COLO668 (cell line): ENCODE data around the gene STK17B.

Experiments
- DNase-seq: peaks from one replicate; lab custom pipeline; 2025; ENCODE audit not compliant: unreplicated experiment; lab: John Stamatoyannopoulos, UW

STK17B gene

DNA sequence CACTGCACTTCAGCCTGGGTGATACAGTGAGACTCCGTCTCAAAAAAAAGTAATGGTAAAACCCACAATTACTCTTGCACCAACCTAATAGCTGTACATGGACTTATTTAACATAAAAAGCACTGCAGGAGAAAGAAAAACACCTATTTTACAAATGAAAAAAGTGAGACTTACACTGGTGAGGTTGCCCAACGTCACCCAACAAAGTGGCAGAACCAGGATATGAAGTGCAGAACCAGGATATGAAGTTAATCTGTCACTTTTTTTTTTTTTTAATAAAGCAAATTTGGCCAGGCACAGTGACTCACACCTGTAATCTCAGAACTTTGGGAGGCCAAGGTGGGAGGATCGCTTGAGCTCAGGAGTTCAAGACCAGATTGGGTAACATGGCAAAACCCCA is 13.5 kb upstream of the STK17B start:
- DNase-seq: no peak

DNA sequence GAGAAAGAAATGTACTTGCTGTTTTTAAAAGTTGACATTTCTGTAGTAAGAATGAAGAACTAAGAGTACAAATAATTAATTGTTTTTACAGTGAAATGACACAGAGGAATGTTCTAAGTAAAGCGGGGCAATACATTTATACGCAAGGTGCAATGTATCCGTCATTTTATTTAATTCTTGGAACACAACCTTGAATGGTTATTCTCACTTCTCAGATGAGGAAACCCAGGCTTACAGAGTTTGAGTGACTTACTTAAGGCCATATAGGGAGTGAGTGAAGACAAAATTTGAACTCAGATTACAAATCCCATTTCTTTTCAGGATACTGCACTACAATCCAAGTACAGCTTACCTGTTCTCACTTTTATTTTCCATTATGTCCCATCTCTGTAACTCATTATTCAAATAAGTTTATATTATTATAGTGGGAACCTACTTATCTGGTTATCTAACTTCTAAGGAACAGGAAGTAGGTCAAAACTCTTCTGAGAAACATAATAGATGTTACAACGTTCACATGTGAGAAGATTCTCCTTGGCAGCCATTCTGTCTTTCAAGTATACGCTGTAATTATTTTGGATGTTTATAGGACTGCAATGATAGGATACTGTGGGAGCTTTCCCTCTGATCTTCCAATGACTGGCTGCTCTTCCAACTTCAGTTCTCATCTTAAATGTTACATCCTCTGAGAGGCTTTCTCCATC is 12.3 kb upstream of the STK17B start:
- no peak for DNase-seq

DNA sequence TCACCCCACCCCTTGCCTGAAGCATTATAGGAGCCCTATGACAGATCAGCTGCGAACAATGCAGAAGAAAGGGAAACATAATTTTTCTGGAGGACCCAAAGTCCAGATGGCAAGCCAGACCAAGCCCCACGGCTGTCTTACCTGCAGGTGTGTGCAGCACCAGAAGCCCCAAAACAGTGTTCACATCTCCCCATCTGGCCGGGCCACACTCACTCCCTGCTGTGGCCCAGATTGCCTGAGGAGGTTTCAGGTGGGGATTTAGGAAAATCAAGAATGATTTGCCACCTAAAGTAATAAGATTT is 11.7 kb upstream of the STK17B start:
- DNase-seq: no peak

DNA sequence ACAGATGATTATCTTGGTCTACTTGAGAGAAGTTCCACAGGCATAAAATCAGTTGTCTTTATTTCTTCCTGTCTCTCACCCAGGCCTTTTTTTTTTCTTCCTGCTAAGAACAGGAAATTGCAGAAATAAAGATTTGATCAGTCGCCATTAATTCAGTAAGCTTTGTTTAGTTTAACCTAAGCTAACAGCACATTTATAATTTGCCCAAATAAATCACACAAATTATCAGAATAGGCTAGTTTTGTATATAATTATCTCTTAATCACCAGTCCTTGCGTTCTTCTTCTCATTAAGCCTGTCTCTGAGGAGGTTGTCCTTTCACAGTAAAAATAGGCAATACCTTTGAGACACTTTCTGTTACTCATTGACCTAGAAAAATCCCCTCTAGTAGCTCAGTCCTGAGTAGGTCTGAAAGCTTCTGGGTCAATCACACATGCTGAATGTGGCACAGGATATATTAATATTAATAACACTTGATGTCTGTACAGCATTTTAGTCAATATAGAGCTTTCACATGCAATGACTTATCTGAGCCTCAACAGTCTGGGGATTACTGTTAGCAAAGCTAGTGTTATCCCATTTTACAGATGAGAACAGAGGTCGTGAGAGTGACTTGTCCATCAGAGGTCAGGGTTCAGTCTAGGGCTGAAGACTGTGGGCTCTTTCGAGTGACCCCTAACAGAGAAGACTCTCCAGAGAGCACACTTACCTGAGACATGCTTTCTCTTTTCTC is 11.2 kb upstream of the STK17B start:
- DNase-seq: no peak

DNA sequence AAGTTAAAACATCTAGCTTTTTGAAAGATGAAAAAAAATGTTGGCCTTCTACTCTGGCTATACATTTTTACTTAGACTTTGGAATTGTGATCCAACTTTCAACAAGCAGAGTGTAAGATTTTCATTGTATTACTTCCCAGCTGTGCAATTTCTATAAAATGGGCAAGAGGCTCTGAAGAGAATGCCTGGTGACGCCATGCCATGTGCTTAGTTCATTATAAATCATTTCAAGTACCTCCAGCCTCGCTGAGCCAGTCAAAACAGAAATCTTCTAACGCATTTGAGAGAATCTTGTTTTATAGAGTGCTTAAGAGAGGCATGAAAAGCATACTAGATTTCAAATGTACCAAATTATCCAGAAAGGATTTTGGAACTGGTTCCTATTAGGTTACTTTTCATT is 10.1 kb upstream of the STK17B start:
- no peak for DNase-seq

DNA sequence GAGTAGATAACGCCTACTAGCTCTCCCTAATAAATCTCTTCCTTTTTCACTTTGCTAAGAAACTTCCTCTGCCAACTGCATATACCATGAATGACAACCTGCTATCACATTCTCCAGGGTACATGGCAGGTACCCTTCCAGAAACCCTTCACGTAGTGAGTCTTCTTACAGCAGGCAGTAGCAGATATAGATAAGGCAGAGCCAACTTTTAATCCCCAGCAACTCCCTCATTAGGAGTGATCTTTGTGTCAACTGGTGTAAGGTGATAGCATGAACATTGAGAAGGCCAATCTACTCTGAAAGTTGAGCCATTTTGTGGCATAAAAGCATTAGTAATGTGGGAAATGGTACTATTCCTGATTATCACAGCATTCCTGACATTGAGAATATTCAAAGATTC is 5.7 kb upstream of the STK17B start:
- DNase-seq: no peak

DNA sequence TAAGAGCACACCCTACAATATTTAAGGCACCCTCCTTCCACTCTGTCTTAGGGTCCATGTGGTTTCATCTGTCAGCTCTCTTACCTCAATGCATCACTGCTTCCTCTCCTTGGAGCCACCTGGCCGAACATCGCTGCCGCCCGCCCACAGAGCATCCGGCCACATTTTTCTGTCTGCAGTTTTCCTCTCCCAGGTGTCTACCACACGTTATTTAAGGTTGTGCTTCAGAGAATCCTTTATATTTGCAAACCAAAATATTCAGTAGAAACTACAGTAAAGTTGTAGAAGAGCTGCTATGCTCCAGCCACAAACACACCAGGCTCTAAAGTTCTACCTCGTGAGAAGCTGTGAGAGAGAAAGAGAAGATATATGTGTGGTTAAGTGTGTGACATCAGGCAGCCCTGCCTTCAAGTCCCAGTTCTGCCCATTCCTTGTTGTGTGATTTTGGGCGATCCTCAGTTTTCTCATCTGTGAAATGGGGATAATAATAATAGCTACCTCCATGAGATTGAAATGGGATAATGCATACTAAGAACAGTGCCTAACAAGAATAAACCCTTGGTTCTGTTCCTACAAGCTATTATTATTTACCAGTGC is 4.9 kb upstream of the STK17B start:
- no peak for DNase-seq

DNA sequence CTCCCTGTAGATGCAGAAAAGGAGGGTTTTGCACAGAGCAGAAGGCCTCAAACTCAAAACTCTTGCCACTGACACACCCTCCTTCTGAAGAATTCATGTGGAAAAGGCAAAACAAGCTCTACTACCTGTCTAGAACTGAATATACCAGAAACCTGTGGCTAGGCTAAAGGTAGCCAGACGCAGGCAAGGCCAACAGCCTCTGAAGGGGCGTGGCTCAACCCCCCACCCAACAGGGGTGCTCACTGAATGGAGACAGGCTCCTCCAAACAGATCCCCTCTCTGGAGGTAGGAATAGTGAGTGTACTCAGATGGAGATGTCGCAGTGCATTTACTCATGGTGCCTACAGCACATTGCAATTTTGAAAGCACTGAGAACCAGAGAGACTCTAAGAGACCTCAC is 3.0 kb upstream of the STK17B start:
- no peak for DNase-seq

DNA sequence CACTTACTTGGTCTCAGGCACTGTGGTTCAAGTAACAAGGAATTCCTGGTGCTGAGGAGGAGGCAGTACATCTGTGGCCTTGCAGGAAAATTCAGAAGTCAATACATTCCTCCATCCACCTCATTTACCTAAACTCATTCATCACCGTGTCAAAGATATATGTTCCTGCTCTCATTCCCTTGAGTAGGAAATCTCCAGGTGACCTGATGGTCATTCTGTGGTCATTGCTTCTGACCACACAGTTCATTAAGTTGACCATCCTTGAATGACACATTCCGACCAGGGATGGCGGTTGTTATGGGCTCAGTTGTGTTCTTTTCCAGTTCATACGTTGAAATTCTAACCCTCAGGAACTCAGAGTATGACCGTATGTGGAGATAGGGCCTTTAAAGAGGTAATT is 2.1 kb upstream of the STK17B start:
- DNase-seq: no peak

DNA sequence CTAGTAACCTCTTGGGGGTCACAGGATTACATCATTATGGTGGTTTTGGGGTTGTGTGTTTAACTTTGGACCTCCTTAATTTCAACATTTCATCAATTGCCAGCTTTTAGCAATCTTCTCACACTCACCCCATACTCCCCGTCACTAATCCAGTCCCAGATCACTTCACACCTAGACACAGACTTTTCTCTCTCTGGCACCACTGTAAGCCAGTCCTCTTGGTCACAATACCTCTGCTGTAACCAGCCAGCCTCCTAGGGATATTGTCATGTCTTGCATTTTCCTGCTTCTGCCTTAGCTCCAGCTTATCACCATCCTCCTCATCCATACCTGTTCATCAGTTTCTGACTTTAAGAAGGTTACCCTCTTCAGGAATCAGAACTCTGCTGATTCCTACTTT is 1.6 kb upstream of the STK17B start:
- no peak for DNase-seq

DNA sequence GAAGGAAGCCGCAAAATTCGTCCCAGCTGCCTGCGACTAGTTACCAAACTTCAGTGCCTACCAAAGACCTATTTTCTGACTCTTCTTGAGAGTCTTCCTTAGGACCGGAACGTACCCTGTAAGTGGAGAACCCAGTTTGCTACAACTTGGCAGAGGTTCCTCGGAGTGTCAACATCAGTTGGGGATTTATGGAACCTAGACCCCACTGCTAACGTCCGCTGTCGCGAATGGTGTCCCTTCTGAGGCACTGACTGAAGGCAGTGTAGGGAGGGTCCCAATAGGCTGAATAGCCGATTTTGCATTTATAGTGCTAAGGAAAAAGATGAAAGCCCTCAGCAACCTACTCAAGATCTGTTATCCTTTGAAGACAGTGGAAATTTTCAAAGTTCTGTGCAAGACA is 568 bp upstream of the STK17B start:
- no peak for DNase-seq

DNA sequence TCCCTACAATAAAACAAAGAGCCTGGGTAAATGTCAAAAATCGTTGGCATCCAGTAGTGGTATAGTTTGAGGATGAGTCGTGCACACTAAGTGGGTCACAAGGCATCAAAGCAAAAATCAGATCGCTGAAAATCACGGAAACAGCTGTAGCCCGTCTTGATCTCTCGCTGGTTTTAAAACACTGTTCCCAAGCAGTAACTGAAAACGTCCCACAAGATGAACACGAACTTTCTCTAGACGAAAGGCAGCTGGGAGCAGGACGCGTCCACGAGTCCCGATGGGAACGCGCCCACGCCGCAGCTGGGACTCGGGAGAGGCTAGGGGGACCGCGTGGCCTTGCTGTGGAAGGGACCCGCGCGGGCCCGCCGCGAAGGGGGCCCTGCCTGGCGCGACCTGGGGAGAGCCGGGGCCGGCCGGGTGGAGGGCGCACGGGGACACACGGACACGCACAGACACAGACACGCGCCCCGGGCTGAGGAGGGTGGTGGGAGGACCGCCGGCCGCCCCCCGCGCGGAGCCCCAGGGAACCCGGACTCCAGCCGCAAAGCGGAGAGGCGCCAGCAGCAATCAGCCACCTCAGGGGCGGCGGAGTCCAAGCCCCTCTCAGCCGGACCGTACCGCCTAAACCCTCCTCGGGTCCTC is 651 bp downstream of the STK17B start:
- peak; percentile 59 for DNase-seq

DNA sequence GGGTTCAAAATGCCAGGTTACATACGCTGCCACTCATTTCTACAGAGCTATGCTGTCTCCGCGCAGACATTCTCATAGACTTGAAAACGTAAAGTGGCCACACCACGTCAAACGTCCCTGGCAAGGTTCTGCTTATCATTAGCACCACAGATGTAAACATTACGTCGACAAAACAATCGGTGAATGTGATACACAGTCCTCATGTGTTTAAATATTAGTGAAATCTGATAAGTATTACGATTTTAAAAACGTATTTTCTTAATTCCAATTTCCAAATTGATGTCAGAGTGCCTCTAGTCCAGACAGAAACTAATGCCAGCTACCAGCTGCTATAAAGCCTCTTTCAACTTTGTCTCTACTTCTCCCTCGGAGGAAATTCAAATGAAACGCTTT is 1.2 kb downstream of the STK17B start:
- peak; percentile 10 for DNase-seq

DNA sequence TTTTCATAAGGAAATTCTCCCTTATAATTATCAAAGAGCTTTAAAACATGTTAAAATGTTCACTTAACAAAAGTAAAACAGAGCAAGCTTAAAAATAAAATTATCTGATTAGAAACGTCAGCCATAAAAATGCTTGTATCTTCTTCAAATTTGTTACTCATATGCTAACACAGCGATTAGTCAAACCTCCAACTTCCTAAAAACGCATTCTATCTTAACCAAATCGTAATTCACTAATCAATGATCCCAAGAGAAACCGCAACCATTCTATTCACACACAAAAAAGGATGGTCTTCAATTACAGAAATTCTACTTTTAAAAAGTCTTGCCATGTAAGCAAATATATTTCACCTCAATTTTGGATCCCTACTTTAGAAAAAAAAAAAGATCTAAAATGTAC is 1.9 kb downstream of the STK17B start:
- DNase-seq: no peak

DNA sequence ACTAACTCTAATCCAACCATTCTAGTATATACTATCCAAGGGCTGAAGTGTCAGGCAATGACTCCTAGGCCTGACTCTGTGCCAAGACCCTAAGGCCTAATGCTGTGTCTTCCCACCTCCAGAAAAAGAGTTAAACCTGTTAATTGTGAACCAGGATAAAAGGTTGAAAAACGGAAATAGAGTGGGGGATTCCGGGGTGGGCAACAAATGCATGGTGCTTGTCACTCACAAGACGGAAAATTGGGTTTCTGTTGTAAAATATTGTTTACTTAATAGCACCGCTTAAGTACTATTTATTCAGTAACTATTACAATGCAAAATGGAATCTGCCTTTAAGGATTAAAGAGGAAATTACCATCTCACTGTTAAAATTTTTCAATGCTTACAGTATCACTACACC is 3.2 kb downstream of the STK17B start:
- DNase-seq: no peak

DNA sequence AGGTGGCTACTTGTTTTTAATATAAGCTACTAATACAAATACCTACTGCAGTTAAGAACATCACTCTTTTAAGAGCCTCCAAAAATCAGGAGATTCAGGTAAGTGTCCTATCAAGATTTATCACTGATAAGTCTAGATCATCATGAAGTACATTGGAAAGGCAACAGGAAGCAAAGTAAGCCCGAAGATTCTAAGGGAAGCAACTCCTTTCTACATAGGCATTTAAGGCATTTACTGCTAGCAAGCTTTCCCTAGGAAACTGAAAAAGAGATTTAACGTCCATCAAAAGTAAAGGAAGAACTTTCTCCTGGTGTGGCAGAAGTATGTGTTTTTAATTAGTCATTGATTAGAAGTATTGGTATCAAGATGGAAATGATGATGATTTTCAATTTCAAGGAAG is 3.7 kb downstream of the STK17B start:
- no peak for DNase-seq

DNA sequence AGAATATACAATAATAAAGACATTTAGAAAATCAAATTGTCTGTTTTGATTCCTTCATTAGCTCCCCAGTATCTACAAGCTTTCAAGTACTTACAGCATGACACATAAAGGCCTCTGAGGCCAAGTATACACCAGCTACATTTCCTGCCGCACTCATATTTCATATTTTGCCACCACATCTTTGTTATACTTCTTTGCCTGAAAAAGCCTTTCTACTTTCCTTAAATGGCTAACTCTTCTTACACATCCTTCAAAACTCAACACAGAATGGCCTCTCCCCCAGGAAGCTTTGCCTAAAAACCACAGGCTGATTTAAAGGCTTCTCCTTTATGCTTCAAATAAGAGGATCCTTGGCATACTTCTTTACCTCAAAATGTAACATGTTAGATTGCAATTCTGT is 4.5 kb downstream of the STK17B start:
- no peak for DNase-seq

DNA sequence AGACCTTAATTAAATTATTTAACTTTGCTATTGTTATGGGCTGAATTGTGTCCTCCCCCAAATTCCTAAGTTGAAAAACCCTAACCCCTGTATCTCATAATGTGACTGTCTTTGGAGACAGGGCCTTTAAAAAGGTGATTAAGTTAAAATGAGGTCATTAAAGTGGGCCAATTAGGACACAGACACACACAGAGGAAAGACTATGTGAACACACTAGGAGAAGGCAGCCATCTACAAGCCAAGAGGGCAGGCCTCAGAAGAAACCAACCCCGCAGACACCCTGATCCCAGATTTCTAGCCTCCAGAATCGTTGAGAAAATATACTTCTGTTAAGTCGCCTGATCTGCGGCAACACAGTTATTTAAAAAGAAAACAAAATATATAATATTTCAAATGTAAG is 6.4 kb downstream of the STK17B start:
- DNase-seq: no peak

DNA sequence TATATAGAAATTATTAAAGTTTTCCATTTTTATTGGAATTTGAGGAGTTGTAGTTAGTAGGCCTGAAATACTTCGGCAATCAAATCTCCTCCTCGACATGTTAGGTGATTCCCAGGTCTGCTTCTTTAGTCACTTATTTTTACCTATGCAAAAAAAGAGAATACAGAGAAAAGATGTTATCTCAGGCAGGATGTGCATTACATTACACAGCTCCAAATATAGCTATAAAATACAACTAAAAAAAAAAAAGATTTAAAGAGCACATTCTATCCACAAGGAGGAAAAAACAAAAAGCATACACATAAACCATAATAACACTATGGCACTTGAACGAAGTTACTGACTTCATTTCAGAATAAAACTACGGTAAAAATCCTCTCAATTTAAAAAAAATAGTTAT is 8.1 kb downstream of the STK17B start:
- no peak for DNase-seq

DNA sequence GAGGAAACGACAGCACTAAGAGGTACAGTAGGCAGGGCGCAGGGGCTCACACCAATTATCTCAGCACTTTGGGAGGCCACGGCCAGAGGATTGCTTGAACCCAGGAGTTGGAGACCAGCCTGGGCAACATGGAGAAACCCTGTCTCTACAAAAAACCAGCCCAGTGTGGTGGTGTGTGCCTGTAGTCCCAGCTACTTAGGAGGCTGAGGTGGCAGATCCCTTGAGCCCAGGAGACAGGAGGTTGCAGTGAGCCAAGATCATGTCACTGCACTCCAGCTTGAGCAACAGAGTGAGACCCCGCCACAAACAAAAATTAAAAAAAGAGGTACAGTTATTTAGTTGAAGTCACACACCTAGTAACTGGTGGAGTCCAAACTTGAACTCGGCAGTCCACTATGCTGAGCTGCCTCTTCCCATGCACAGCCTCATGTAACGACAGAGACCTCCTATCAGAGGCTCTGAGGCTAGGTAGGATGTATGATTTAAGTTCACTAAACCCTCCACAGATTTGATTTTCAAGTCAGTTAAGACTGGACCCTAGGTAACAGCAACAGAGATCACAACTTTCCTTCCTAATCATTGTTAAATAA is 8.7 kb downstream of the STK17B start:
- no peak for DNase-seq

DNA sequence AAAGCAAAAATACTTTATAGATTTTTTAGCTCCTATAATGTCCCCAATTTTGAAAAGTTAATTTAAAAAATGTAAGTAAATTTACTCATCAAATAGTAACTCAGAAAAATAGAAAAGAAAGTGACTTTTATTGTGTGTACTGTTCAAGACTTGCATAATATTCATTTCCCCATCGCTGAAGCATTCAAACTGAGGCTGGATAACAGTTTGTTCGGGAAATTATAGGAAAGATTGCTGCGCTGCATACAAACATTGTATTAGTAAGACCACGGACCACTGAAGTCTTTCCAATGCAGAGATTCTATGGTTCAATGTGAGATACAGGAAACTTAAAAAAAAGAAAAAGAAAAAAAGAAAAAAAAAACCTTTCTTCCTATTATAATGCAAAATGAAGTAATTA is 10.4 kb downstream of the STK17B start:
- DNase-seq: no peak

DNA sequence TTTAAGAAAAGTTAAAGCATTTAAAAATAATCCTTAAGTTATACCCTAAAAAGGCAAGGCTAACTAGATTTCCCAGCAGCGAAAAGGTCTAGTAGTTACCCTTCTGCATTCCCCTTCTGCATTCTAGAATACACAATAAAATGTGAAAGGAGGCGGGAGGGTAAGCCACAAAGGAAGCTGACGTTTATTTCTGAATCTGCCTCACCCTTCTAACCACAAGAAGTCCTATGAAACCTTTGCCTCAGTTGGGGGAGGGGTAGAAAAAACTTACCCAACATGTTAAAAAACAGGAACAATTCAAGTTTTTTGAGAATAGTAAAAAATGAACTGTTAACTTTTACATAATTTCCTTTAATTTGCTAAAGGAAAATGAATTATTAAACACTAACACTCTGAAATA is 11.3 kb downstream of the STK17B start:
- no peak for DNase-seq
